Kasumi-1 (cell line): Measurements from ENCODE around the gene EVI2A.
"Not testable (repeated sequence)": the region's sequence is repeated elsewhere in the genome, so short reads cannot be mapped to it uniquely, and the experiment has no call there.

Source experiments
- DNase-seq, 2 experiments: peaks; one replicate each; lab custom pipeline; 2025; lab: John Stamatoyannopoulos, UW

EVI2A gene, protein sequence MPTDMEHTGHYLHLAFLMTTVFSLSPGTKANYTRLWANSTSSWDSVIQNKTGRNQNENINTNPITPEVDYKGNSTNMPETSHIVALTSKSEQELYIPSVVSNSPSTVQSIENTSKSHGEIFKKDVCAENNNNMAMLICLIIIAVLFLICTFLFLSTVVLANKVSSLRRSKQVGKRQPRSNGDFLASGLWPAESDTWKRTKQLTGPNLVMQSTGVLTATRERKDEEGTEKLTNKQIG

DNA sequence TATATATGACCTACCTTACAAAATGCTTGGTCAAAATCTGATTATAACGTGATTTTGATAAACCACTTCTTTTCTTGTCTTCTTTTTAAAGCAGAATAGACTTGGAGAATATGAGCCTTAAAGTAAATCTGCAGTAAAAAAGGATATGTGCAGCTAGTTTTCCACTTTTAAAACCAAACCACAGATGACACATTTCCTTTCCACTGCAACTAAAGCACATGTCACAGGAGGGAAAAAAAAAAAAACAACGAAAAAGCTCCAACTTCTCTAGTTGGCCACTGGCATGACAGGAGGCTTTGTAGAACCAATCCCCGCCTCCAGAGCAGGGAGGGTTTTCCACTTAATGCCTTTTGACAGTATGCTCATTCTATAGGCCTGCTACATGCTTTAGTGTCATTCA is at the start of gene EVI2A:
Gene EVI2A (minus strand): TSS at position 142 of the 400 bp plus-strand sequence. CDS start 2,609 bp downstream, outside the sequence.
- DNase-seq, result peak; percentile 95 to 98

DNA sequence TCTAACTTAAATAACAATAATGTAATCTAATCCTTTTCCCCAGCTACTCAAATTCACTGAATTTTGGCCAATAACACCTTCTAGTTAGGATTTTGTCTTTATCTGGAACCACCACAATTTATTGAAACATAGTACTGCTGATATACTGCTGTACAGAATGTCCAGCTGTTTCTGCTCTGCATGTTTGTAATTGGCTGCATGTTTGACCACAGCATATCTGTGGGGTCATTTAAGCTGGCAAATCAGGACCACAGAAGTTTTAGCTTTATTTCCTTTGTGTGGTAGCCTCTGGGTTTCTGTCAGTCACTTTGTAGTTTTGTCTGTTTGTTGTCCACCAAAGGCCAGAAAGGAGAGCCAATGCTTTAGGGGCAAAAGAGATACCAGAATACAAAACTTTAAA is 47.8 kb upstream of the EVI2A start:
- DNase-seq, result no peak

DNA sequence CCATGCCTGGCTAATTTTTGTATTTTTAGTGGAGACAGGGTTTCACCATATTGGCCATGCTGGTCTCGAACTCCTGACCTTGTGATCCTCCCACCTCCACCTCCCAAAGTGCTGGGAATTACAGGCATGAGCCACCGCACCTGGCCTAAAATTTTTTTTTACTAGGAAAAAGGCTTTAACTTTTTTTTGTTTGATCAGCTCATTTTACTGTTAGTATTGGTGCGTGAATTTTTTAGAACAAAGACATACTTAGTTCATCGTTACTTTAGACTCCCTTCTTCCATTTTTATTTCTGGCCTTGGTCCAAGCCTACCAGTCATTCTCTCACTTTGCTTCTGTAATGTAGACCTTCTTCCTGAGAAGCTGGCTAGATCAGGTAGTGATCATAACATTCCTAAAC is 44.7 kb upstream of the EVI2A start:
- no peak for DNase-seq

DNA sequence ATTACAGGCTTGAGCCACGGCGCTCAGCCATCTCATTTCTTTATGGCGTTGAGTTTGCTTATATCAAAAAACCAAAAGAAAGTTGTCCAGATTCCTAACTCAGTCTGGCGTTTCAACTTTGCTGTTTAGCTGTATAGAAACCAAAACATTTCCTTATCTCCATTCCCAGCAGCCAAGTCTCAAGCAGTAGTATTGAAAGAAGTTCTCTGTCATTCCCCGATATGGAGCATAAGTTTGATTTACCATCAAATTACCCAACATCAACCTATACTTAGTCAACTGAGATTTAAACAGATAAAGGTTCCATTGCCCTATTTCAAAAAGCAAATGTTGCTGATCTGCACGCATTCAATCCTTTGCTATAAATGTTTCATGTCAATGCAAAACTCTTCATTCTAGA is 42.6 kb upstream of the EVI2A start:
- no peak for DNase-seq

DNA sequence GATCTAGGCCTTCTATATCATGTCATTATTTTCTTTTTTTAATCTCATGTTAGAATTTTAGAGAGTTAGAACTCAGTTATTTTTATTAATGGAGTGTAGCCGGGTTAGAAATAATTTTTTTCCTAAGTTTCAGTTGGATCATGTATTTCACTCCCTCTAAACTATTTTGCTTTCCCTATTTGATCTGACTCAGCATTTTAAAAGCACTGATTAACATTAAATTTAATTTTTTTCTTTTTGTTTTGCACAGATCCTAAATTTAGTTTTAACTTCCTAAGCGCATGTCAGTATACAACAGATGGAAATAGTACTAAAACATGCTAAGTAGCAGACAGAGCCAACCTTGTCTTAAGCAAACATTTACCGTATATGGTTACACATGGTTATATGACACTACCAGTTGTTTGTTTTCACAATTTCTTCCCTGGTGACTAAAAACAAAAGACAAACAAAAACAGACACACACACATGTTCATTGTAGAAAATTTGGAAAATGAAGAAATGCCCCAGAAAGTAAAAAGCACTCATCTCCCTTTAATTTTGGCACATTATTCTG is 36.5 kb upstream of the EVI2A start:
- DNase-seq, result no peak

DNA sequence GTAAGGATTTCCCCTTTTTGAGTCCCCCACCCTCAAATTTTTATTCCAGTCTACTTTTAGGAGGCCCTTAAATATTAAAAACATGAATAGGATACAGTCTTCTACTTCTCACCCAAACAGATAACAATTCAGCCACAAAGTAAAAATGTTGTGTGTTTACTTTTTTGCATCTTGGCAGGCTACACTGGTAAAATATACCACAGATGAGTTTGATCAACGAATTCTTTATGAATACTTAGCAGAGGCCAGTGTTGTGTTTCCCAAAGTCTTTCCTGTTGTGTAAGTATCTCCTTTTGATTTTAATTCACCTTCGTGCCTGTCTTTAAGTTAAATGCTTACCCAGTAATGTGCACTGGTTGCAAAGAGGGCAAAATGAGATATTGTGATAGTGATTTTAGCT is 35.7 kb upstream of the EVI2A start:
- no peak for DNase-seq

DNA sequence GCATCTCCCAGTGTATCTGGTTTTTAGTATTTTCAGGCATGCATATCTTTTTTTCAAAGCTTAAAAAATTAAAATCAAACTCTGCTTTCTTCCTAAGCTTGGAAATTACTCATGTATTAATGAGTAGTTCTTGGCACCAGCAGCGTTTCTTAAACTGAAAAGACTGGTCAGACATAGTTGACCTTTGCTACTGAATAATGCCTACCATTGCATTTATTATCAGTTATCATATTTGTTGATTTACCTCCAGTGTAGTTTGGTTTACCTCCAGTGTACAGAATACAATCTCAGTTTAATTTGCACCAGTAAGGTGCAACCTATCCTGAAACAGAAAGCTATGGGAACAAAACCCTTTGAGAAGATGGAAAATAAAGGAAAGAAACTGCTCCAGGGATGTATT is 34.5 kb upstream of the EVI2A start:
- no peak for DNase-seq

DNA sequence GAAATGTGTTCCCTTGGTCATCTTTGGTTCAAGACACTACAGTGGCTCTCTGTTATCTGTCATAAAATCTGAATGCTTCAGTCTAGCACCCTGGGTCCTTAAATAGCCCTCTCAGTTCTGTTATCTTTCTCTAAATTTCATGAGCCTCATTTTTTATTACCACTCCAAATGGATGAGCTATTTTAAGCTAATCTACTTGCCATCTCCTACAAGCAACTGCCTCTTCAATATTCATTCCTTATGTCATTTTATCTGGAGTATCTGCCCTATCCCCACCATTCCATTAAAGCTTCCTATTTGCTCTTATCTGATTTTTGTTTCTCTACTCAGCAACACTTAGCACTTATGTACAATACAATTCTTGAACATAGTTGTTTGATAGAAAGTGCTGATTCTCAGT is 28.0 kb upstream of the EVI2A start:
- no peak for DNase-seq

DNA sequence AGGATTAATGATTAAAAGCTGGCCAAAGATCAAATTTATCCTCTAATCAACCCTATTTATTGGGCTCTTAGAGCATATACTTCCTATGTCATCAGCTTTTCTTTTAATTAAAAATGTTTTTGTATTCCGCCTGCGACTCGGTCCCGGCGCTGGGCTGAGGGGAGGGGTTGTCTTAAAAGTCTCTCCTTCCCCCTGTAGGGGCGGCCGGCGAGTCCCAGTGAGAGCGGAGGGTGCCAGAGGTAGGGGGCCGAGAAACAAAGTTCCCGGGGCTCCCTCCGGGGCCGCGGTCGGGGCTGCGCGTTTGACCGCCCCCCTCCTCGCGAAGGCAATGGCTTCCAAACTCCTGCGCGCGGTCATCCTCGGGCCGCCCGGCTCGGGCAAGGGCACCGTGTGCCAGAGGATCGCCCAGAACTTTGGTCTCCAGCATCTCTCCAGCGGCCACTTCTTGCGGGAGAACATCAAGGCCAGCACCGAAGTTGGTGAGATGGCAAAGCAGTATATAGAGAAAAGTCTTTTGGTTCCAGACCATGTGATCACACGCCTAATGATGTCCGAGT is 23.8 kb upstream of the EVI2A start:
- not testable (repeated sequence) for DNase-seq

DNA sequence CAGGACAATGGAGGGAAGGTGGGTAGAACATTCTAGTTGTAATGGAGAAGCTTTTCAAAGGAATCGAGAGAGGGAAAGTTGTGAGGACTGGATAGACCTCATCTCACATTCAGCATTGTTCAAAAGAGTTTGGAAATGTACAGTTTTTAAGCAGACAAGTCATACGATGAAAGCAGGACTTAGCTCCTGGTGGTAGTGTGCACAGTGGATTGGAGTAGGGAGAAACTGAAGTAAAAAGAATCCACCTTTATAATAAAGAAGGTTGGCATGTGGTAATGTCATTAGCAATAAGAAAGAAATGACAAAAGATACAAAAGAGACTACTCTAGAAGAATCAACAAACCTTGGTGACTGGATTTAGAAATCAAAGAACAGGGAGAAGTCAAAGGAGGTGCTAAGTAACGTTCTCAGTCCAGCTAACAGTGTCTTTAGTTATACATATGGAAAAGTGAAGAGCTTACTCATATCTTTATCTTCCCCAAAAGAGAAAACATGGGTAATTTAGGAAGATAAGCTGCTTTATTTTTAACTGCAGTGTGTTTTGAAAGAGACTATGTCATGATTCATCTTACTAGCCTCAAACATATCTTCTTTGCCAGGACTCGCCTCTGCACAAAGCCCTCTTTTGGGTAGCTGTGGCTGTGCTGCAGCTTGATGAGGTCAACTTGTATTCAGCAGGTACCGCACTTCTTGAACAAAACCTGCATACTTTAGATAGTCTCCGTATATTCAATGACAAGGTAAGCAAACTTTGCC is 18.7 kb upstream of the EVI2A start:
- DNase-seq, result no peak

DNA sequence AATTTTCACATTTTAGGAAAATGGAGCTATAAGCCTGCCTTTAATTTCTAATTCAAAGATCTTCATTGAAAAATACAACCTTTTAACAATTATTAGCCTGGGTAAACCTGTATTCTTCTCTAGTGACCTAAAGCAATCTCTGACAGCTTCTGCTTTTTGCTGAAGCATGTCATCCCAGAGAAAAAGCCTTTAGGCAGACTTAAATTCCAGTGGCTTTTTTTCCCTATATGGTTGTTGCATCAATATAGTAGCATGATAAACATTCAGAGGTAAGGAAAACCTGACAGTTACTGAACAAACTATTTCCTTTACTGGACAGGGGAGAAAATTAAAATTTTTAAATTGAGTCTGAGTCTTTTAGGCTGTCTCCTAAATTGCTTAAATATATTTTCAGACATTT is 7.8 kb upstream of the EVI2A start:
- no peak for DNase-seq

DNA sequence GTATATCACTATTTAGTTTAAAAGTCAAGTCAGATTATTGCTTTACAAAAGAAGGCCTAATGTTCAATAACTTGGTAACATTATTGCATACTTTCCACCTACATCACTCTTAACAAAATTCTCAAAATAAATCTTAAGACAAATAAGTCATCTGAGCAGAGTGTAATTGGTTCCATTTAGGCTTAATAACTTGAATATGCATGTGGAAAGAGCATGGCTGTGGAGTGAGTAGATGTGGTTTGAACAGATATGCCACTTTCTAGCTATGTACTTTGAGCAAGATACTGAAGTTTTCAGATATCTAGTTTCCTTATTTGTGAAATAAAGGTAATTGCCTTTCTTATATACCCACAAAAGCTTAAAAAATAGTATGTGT is 6.7 kb upstream of the EVI2A start:
- DNase-seq, result no peak

DNA sequence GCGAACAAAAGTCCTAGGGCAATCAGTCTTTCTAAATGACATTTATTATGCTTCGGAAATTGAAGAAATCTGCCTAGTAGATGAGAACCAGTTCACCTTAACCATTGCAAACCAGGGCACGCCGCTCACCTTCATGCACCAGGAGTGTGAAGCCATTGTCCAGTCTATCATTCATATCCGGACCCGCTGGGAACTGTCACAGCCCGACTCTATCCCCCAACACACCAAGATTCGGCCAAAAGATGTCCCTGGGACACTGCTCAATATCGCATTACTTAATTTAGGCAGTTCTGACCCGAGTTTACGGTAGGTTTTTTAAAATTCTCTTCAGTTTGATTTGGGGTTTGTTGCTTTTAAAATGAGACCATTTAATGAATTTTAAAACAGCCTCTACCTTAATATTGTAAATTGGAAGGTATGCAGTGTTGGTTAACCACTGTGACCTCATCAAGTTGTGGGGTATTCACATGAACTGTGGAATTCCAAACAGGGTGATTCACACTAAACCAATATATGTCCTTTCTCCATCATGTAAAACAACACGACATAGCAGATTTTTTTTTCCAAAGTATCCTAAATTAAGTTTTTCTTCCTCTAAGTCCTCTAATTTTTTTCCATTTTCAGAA is 6.2 kb upstream of the EVI2A start:
- DNase-seq, result no peak

DNA sequence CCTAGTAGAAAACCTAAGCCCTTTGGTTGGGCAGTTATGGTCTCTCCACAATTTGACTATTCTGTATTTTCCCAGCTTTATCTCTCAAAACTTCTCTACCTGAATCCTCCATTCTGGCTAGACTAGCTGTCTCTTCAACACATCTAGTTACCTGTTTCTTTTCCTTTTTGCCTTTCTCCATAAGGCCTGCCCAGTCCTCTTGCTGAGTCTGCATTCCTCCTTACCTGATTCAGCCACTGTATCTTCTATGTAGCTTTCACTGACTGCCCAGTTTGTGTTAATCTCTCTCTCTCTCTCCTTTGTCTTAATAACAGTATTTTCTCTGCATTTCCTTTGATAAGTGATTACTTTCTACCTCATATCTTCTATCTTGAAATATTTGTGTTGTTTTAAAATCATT is 2.1 kb upstream of the EVI2A start:
- no peak for DNase-seq

DNA sequence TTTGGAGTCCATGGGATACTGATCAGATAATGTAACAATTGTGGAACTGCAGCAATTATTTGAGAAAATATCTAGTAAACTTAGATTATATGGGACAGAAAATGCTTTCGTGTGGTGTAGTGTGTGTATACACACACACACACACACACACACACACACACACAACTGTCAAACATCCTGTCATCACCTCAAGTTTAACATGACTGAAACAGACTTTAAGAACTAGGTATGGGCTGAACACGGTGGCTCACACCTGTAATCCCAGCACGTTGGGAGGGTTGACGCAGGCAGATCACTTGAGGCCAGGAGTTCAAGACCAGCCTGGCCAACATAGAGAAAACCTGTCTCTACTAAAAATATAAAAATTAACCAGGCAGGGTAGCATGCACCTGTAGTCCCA is 544 bp upstream of the EVI2A start:
- no peak for DNase-seq

DNA sequence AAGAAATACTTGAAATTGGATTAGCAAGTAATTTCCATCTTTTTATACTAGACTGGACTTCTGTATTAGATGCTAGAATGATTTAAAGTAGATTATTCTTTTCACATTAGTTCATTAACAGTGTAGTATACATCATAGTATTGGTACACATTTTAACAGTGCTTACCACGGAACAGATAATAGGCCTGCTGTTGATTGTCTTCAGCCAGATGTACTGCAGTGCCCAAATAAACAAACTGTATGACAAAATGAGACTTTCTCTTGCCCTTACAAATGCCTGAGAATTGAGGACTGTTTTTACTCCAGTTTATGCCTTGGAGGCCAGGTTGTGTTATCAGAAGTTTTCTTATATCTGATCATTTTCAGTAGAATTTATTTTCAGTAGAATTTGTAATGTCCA is 631 bp downstream of the EVI2A start:
- peak; percentile 18 to 32 for DNase-seq

DNA sequence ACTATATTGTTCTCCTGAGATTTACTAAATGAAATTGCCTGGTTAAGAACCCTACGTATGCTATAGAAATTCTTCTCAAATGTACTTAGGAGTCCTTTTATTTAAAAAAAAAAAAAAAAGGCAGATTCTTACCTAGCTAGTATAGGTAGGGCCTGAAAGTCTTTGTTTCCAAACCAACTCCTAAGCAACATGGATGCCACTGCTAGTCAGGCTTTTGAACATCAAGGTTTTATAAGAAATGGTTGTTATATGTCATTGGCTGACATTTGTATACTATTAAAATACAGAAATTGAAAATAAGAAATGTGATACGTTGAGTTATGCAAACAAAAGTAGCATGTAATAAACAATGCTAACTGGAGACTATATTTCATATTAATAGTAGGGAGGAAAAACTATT is 1.2 kb downstream of the EVI2A start:
- DNase-seq, result peak; percentile 30 to 52

DNA sequence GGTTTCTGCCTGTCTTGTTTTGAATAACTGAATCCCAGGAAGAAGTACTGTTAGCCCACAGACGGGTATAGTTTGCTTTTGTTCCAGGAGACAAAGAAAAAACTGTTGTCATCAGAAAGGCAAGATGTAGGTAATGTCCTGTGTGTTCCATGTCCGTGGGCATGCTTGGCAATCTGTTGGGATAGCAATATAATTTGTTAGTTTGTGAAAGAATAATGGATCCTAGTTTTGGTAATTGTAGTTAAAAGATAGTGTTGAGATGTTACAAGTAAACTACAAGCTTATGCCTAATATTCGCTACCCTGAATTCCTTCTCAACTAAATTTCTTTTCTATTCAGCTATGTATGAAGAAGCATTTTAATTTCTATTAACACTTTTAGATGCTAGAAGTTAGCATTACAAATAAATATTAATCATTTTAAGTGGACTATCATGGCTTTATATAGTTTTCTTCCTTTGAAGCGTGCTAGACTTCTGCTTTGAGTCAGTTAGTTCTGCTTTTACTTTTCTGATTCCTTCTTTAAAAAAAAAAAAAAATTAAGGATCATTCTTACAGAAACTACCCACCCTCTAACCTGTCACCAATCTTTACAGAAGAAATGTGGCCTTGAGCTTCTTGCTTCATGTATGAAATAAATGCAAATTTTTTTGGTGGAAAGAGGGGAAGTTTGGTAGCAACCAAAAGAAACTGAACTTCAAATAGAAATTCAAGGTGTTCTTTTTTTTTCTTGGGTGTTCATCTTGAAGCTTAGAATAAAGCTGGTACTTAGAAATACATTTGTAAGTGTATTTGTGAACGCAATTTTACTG is 2.4 kb downstream of the EVI2A start:
- DNase-seq, result peak; percentile 52 to 76

DNA sequence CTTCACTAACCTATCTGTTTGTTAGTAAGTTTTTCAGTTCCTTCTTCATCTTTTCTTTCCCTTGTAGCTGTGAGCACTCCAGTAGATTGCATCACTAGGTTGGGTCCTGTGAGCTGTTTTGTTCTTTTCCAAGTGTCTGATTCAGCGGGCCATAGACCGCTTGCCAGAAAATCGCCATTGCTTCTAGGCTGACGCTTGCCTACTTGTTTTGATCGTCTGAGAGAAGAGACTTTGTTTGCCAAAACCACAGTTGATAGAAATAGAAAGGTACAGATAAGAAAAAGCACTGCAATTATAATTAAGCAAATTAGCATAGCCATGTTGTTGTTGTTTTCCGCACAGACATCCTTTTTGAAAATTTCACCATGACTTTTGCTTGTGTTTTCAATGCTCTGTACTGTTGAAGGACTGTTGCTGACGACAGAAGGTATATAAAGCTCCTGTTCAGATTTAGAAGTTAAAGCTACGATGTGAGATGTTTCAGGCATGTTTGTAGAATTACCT is 3.1 kb downstream of the EVI2A start:
- DNase-seq, result peak; percentile 54 to 60

DNA sequence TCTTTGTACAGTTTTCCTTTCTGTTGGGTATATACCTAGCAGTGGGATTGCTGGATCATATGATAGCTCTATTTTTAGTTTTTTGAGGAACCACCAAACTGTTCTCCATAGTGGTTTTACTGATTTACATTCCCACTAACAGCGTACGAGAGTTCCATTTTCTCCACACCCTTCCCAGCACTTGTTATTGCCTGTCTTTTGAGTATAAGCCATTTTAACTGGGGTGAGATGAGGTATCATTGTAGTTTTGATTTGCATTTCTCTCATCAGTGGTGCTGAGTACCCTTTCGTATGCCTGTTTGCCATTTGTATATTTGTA is 6.7 kb downstream of the EVI2A start:
- DNase-seq, result no peak

DNA sequence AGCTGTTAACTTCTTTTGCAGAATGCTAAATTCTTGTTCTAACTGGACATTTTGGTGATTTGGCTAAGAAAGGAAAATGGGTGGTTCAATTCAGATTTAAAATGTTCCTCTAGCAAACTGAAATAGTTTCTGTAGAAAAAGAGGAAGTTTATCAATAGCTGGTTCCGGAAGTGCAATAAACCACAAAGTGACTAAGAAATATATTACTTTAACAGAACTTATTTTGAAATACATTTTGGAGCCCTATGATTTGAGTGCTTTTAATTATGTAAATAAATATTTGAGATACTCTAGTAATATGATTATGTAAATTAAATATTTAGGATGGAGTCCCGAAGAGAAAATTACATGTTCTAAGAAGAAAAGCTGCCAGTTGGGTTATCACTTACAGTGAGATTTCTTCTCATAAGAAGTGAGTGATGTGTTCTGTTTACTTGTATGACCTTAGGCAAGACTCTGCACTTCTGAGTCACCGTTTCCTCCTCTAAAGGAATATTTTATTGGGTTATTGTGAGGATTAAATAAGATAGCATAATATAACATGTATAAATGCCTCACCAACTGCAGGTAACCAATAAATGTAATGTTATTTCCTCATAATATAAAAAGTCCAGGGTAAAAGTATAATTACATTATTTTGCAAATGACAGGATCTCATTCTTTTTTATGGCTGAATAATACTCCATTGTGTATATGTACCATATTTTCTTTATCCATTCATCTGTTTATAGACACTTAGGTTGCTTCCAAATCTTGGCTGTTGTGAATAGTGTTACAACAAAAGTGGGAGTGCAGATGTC is 7.2 kb downstream of the EVI2A start, which contains the start of gene EVI2B:
Gene EVI2B (minus strand): TSS at position 73 of the 800 bp plus-strand sequence. CDS start 8,445 bp downstream, outside the sequence.
- peak; percentile 96 to 97 for DNase-seq
